Heart left ventricle (tissue), 16 donors: ENCODE measurements around the gene OGDH. TPM values are rescaled to one million over a fixed set of nuclear protein-coding genes. Genes with fewer than 3 reads are reported as not detected.

Source experiments
- ATAC-seq, 4 donors: fragments of 200-7000 bp; cut with Tn5 transposase; one replicate each; pipeline ENCODE4 v1.9.1; 2020 to 2022; ENCODE audit warnings: moderate library complexity in 4 of 4, mild to moderate bottlenecking in 3 of 4, moderate number of reproducible peaks in 1 of 4
- DNase-seq, 5 donors: peaks; one replicate each; pipeline ENCODE4 v3.0.0-alpha.2; 2020
- H3K27ac ChIP-seq, 12 donors: fragments of 200-600 bp; sonication (generic) in 4 of 12; one replicate each; pipeline versions ENCODE4 v1.5.0 to v1.8.0; 2016 to 2022; ENCODE audit warnings: mild to moderate bottlenecking in 2 of 12
- H3K27me3 ChIP-seq, 9 donors: fragments of 200-600 bp; sonication (generic) in 2 of 9; one replicate each; pipeline versions ENCODE4 v1.5.1 to v1.8.0; 2016 to 2022; ENCODE audit warnings: mild to moderate bottlenecking in 3 of 9
- H3K36me3 ChIP-seq, 9 donors: fragments of 200-600 bp; sonication (generic) in 2 of 9; one replicate each; pipeline versions ENCODE4 v1.5.0 to v1.8.0; 2018 to 2022; ENCODE audit warnings: mild to moderate bottlenecking in 2 of 9
- H3K4me1 ChIP-seq, 12 donors: fragments of 200-600 bp; sonication (generic) in 4 of 12; one replicate each; pipeline versions ENCODE4 v1.5.0 to v1.8.0; 2016 to 2022; ENCODE audit warnings: mild to moderate bottlenecking in 3 of 12
- H3K4me3 ChIP-seq, 12 donors: fragments of 200-600 bp; sonication (generic) in 4 of 12; one replicate each; pipeline versions ENCODE4 v1.5.0 to v1.8.0; 2017 to 2022; ENCODE audit warnings: mild to moderate bottlenecking in 9 of 12, moderate library complexity in 4 of 12
- H3K9me3 ChIP-seq, 12 donors: fragments of 200-600 bp; sonication (generic) in 4 of 12; one replicate each; pipeline versions ENCODE4 v1.5.0 to v1.8.0; 2016 to 2022; ENCODE audit warnings: mild to moderate bottlenecking in 1 of 12
- POLR2A ChIP-seq, 2 donors: fragments of 450-650 bp; IDR thresholded peaks; one replicate each; pipeline ENCODE4 v1.6.1; 2017; ENCODE audit warnings: antibody characterized with exemption in 2 of 2, mild to moderate bottlenecking in 2 of 2, moderate library complexity in 2 of 2
- WGBS, 4 donors: extraction: QIAGEN DNeasy Blood & Tissue Kit in 2 of 4; methylation state at CpG; one replicate each; pipeline versions ENCODE4 v1.1.5 to v1.1.7; 2013 to 2018; 5-methylcytosine and 5-hydroxymethylcytosine counted together
- intact Hi-C, 10 donors: fragments of 100-400 bp; cut with DNase I; formaldehyde crosslinking; loops; one replicate each; pipeline versions ENCODE4 v1.11.1 to v1.14.2; 2022
- polyA plus RNA-seq, 2 donors: library from polyadenylated mRNA; stranded (reverse); fragments of 200-250 nt; gene quantifications; one replicate each; pipeline ENCODE4 v1.2.3, GENCODE V29; 2013
- total RNA-seq, 9 donors: library from RNA; depleted of rRNA in 2 of 9; stranded (reverse); fragments of >200 nt in 2 of 9; fragmentation: NEBNext Ultra II Directional in 3 of 9; extraction: Animal tissue kit (Norgen Biotek cat#: 25700) in 3 of 9; gene quantifications; one replicate each; pipeline versions ENCODE4 v1.1.0 to v1.2.4, GENCODE V29; 2016 to 2023
- TF ChIP-seq, protein P1 (sequence below), 12 donors: fragments of 200-600 bp; sonication (generic) in 4 of 12; IDR thresholded peaks; one replicate each; pipeline versions ENCODE4 v1.5.0 to v1.8.0; 2018 to 2022; ENCODE audit warnings: antibody characterized with exemption in 12 of 12, mild to moderate bottlenecking in 5 of 12
- donor health status: ischemic (EF 13 %, LVEDD 7.1; RV severe dilation, severe dysfunction).
- donor health status: healthy with polysubstance abuse.
- donor health status: DM: no; HTN: yes; CAD: no.
- donor health status: DM: no; HTN: no; CAD: no.
- donor health status: ischemic (EF 25% LVEDD 6.9; RV normal size, moderate dysfunction).
- donor health status: ischemic (EF 25% LVEDD 5.7; RV mildly dilated, moderate dysfunction).
- donor health status: healthy.
- donor health status: DM: yes; HTN: yes; CAD: no.
- donor health status: ischemic (EF 35%, LVEDD 5.7; RV mildly dilated, moderate dysfunction).
- donor health status: nonischemic (EF 11% LVEDD 7.7; RV severe dilation, severe dysfunction).
- donor health status: DM: yes; HTN: yes; CAD: no.
- donor health status: PGD.
- donor health status: ischemic (EF 29% LVEDD 5.4; RV normal size, mild dysfunction).
- donor health status: nonischemic (EF 23%, LVEDD 6.1; RV moderate dilation, normal function).

The OGDH gene
- total and polyA plus RNA-seq, 11 donors: 247 to 789 (median 633) TPM

DNA sequence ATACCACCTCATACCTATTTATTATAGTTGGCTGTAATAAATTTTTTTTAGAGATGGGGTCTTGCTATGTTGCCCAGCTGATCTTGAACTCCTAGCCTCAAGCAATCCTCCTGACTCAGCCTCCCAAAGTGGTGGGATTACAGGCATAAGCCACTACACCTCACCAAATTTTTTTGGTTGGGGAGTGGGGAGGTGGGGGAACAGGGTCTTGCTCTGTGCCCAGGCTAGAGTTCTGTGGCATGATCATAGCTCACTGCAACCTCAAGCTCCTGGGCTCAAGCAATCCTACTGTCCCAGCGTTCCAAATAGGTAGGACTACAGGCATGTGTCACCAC is 3.9 kb upstream of the OGDH start:
- 50 to 80% (median 75%) methylated on average over 1 of the region's 1 CpG for WGBS, 4 donors
- no peaks in the 10 kb centered on the region for H3K36me3 ChIP-seq
- no peak for ATAC-seq
- H3K4me1 ChIP-seq: peaks cover 0 to 14% (median 9%) of the 10 kb centered on the region in 12 donors
- DNase-seq: no peak
- H3K4me3 ChIP-seq: no peak overlapping the region
- intact Hi-C loops: loop anchor here in 3 of 10 donors (5.0 to 10.0 kb wide), 2 partner anchors 140 to 142 kb away; partner anchors contain the start of gene ZMIZ2 (in 2 of the 3)
- TF ChIP-seq POLR2A (IDR thresholded peaks at IDR 0.05): no peak
- TF ChIP-seq, protein P1, sequence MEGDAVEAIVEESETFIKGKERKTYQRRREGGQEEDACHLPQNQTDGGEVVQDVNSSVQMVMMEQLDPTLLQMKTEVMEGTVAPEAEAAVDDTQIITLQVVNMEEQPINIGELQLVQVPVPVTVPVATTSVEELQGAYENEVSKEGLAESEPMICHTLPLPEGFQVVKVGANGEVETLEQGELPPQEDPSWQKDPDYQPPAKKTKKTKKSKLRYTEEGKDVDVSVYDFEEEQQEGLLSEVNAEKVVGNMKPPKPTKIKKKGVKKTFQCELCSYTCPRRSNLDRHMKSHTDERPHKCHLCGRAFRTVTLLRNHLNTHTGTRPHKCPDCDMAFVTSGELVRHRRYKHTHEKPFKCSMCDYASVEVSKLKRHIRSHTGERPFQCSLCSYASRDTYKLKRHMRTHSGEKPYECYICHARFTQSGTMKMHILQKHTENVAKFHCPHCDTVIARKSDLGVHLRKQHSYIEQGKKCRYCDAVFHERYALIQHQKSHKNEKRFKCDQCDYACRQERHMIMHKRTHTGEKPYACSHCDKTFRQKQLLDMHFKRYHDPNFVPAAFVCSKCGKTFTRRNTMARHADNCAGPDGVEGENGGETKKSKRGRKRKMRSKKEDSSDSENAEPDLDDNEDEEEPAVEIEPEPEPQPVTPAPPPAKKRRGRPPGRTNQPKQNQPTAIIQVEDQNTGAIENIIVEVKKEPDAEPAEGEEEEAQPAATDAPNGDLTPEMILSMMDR (IDR thresholded peaks at IDR 0.05): no peak
- H3K27me3 ChIP-seq: no peaks in the 10 kb centered on the region
- H3K9me3 ChIP-seq: no peaks in the 10 kb centered on the region
- no peak overlapping the region for H3K27ac ChIP-seq

DNA sequence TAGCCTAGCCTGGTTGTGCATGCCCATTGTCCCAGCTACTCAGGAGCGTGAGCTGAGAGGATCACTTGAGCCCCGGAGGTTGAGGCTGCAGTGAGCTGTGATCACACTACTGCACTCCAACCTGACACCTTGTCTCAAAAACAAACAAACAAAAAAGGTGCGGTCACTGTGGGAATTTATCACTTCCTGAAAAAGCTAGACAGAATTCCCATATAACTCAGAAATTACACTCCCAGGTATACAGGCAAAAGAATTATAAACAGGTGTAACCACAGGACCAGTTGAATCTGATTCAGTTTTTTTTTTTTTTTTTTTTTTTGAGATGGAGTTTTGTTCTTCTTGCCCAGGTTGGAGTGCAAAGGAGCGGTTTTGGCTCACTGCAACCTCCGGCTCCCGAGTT is 3.2 kb upstream of the OGDH start:
- Histone ChIP-seq H3K4me1 (peaks cover 0 to 21% (median 16%) of the 10 kb centered on the region in 12 donors), H3K9me3 (no peaks in the 10 kb centered on the region), H3K36me3 (no peaks in the 10 kb centered on the region), H3K27me3 (no peaks in the 10 kb centered on the region), H3K27ac (no peak overlapping the region), H3K4me3 (no peak overlapping the region)
- no peak for ATAC-seq
- no peak for DNase-seq
- intact Hi-C loops: loop anchor here in 3 of 10 donors (5.0 to 10.0 kb wide), 2 partner anchors 139 to 142 kb away; partner anchors contain the start of gene ZMIZ2 (in 2 of the 3)
- TF ChIP-seq POLR2A (IDR thresholded peaks at IDR 0.05): no peak
- TF ChIP-seq, protein P1 (IDR thresholded peaks at IDR 0.05): no peak
- 79 to 81% (median 80%) methylated on average over 6 of the region's 6 CpGs for WGBS, 4 donors

DNA sequence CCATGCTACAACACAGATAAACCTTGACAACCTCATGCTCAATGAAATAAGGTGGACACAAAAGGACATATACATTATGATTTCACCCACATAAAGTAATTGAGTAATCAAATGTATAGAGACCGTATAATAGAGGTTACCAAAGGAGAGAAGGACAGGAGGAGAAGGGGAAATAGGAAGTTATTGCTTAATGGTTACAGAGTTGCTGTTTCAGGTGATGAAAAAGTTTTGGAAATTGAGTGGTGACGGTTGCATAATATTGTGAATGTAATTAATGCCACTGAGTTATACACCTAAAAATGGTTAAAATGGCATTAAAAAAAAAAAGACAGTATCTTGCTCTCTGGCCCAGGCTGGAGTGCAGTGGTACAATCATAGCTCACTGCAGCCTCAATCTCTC is 1.5 kb upstream of the OGDH start:
- intact Hi-C loops: loop anchor here in 8 of 10 donors (5.0 to 10.0 kb wide), 7 partner anchors 37 to 242 kb away; partner anchors contain the start of genes H2AZ2 (in 2 of the 8) and ZMIZ2 (in 2 of the 8)
- Histone ChIP-seq H3K27me3 (no peaks in the 10 kb centered on the region), H3K27ac (no peak overlapping the region), H3K4me3 (no peak overlapping the region), H3K9me3 (no peaks in the 10 kb centered on the region), H3K4me1 (peaks cover 0 to 33% (median 23%) of the 10 kb centered on the region in 12 donors), H3K36me3 (no peaks in the 10 kb centered on the region)
- ATAC-seq (no peak), DNase-seq (no peak)
- no peak for TF ChIP-seq POLR2A (IDR thresholded peaks at IDR 0.05)
- TF ChIP-seq, protein P1 (IDR thresholded peaks at IDR 0.05): no peak
- 83 to 95% (median 90%) methylated on average over 2 of the region's 2 CpGs for WGBS, 4 donors

GRCh38 chr7:44607141-44608068 is 978 bp downstream of the OGDH start:
- peak overlapping the region; percentile 93 to 99 (median 98) for H3K27ac ChIP-seq
- DNase-seq (no peak), ATAC-seq (no peak)
- H3K36me3 ChIP-seq: no peaks in the 10 kb centered on the region
- no peaks in the 10 kb centered on the region for H3K27me3 ChIP-seq
- H3K9me3 ChIP-seq: no peaks in the 10 kb centered on the region
- H3K4me3 ChIP-seq: peak overlapping the region; percentile 46 to 93 (median 75)
- TF ChIP-seq, protein P1 (IDR thresholded peaks at IDR 0.05): no peak
- TF ChIP-seq POLR2A (IDR thresholded peaks at IDR 0.05): no peak
- H3K4me1 ChIP-seq: peaks cover 0 to 39% (median 25%) of the 10 kb centered on the region in 12 donors
- intact Hi-C loops: loop anchor here in 8 of 10 donors (2.0 to 10.0 kb wide), 9 partner anchors 27 to 240 kb away; partner anchors contain the start of genes ZMIZ2 (in 3 of the 8), H2AZ2 (in 2 of the 8) and PPIA (in 2 of the 8)
- 45 to 48% (median 47%) methylated on average over 32 to 35 of the region's 35 CpGs for WGBS, 4 donors
